Activated T-helper 17 cell treated with anti-CD3 and anti-CD28 coated beads, Interleukin-2, amount 50 U/mL, for 72 hours (primary cell): ENCODE measurements around the gene ABHD4. TPM values are rescaled to one million over a fixed set of nuclear protein-coding genes. Genes with fewer than 3 reads are reported as not detected.

Experiments
- total RNA-seq, 2 donors: library from RNA; stranded (reverse); gene quantifications; one replicate each; pipeline ENCODE4 v1.2.3, GENCODE V29; 2022

The ABHD4 gene
- total RNA-seq, 2 donors from 2014 or later, result 11.2 to 31.0 TPM

Other genes with a start within 250 kb of the ABHD4 start
- gene DAD1, start 9.1 kb upstream of the ABHD4 start, total RNA-seq, result 100 to 1,000 TPM; 218 to 229 TPM
- gene OR6J1, start 46.1 kb downstream of the ABHD4 start, total RNA-seq, result not detected
- 100 to 1,000 TPM; 110 to 152 TPM for gene OXA1L, start 168.4 kb downstream of the ABHD4 start, total RNA-seq
- under 1 TPM; 0.15 to 0.71 TPM for gene SLC7A7, start 217.1 kb downstream of the ABHD4 start, total RNA-seq
- gene MRPL52, start 231.6 kb downstream of the ABHD4 start, total RNA-seq, result 100 to 1,000 TPM in 1 of 2 donors, 10 to 100 TPM in 1; 90.4 to 142 TPM
- 1 to 10 TPM; 1.5 to 2.1 TPM for gene MMP14, start 238.3 kb downstream of the ABHD4 start, total RNA-seq